ENCODE results near the gene CLIC1. TPM values are rescaled to one million over a fixed set of nuclear protein-coding genes. Genes with fewer than 3 reads are reported as not detected.

The CLIC1 gene
- total and polyA plus RNA-seq, 12 donors: 109 to 426 (median 217) TPM

DNA sequence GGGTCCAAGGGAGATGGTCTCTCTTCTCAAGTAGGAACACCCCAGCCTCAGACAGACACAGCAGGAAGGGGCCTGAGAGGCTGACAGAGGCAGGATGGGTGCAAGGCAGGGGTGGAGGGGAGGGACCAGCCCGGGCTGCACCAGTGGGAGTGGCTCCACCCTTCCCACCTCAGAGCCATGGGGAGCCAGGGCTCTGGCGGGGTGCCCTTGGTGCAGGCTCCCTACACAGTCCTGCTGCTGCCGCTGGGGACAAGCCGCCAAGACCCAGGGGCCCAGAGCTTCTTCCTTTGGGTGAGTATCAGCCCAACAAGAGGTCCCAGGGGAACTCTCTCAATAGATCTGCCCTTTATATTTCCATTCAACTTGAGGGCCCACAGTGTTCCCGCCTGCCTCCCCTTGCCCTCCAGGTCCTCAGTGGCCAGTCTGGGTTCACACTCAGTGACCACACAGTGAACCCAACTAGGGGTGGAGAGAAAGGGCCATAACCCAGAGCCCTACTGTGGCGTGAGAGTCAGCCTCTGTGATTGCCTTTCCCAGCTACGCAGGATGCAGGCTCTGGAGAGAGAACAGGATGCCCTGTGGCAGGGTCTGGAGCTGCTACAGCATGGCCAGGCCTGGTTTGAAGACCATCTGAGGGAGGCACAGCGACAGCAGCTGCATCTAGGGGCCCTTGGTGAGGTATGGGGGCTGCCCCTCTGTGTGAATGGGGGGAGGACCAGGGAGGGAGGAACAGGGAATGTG is 26.7 kb upstream of the CLIC1 start:
- intact Hi-C loops (cut with DNase I): no loop called here
- 69 to 85% (median 77%) methylated on average over 2 to 8 of the region's 8 CpGs for WGBS, 4 donors
- Histone ChIP-seq H3K9me3 (replicated peaks in 1 of 3) (no peaks in the 10 kb centered on the region), H3K36me3 (replicated peaks in 1 of 2) (no peaks in the 10 kb centered on the region), H3K4me1 (replicated peaks in 1 of 2) (no peaks in the 10 kb centered on the region), H3K4me3 (no peak overlapping the region), H3K27ac (peak overlapping the region in 1 of 5 donors; percentile 1), H3K27me3 (no peaks in the 10 kb centered on the region)
- no peak for DNase-seq
- TF ChIP-seq, protein P1, sequence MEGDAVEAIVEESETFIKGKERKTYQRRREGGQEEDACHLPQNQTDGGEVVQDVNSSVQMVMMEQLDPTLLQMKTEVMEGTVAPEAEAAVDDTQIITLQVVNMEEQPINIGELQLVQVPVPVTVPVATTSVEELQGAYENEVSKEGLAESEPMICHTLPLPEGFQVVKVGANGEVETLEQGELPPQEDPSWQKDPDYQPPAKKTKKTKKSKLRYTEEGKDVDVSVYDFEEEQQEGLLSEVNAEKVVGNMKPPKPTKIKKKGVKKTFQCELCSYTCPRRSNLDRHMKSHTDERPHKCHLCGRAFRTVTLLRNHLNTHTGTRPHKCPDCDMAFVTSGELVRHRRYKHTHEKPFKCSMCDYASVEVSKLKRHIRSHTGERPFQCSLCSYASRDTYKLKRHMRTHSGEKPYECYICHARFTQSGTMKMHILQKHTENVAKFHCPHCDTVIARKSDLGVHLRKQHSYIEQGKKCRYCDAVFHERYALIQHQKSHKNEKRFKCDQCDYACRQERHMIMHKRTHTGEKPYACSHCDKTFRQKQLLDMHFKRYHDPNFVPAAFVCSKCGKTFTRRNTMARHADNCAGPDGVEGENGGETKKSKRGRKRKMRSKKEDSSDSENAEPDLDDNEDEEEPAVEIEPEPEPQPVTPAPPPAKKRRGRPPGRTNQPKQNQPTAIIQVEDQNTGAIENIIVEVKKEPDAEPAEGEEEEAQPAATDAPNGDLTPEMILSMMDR (IDR thresholded peaks at IDR 0.05): no peak
- TF ChIP-seq POLR2A (IDR thresholded peaks at IDR 0.05): no peak

DNA sequence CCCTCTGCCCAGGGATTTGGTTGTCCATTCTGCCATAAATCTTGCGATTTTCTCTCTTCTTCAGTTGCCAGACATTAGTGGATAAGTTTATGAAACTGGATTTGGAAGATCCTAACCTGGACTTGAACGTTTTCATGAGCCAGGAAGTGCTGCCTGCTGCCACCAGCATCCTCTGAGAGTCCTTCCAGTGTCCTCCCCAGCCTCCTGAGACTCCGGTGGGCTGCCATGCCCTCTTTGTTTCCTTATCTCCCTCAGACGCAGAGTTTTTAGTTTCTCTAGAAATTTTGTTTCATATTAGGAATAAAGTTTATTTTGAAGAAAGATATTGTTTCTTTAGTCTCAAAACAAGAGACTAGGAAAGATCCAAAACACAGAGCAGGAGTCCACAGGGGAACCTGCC is 26.0 kb upstream of the CLIC1 start, which contains the start of gene SAPCD1:
SAPCD1 (plus strand) TSS at position 301 of the 400 bp plus-strand sequence. CDS start 399 bp downstream, outside the sequence.
- H3K4me3 ChIP-seq: no peak within 1 kb of the TSS
- intact Hi-C loops (cut with DNase I): no loop called here
- WGBS, 4 donors: 80 to 92% (median 84%) methylated on average over 4 of the region's 4 CpGs

DNA sequence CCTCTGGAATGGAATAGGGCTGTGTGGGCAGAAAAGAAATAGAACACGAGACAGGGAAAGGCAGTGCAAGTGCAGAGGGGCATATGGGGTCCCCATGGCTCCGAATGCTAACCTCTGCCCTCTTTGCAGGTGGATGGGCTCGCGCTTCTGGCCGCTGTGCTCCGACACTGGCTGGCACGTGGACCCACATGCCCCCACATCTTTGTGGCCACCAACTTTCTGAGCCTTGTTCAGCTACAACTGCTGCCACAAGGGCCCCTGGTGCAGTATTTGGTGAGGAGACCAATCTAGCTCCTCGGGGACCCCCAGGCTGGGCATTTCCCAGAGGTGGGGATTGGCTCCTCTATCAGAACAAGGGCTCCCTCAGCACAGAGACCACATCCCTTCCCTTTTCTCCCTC is 25.0 kb upstream of the CLIC1 start:
- H3K4me3 ChIP-seq: no peak overlapping the region
- H3K9me3 ChIP-seq (replicated peaks in 1 of 3): no peaks in the 10 kb centered on the region
- H3K4me1 ChIP-seq (replicated peaks in 1 of 2): no peaks in the 10 kb centered on the region
- no peak for DNase-seq
- intact Hi-C loops (cut with DNase I): no loop called here
- no peaks in the 10 kb centered on the region for H3K36me3 ChIP-seq (replicated peaks in 1 of 2)
- TF ChIP-seq, protein P1 (IDR thresholded peaks at IDR 0.05): no peak
- no peak for TF ChIP-seq POLR2A (IDR thresholded peaks at IDR 0.05)
- H3K27me3 ChIP-seq: no peaks in the 10 kb centered on the region
- 94 to 98% (median 96%) methylated on average over 4 to 8 of the region's 8 CpGs for WGBS, 4 donors
- H3K27ac ChIP-seq: no peak overlapping the region

More for the DNA sequence above, 26.0 kb upstream of the CLIC1 start, which contains the start of gene SAPCD1:
- Histone ChIP-seq H3K27me3 (no peaks in the 10 kb centered on the region), H3K36me3 (replicated peaks in 1 of 2) (no peaks in the 10 kb centered on the region), H3K9me3 (replicated peaks in 1 of 3) (no peaks in the 10 kb centered on the region), H3K4me1 (replicated peaks in 1 of 2) (no peaks in the 10 kb centered on the region), H3K27ac (peak within 1 kb of the TSS in 1 of 5 donors; percentile 1)
- DNase-seq: no peak
- TF ChIP-seq, protein P1 (IDR thresholded peaks at IDR 0.05): no peak
- TF ChIP-seq POLR2A (IDR thresholded peaks at IDR 0.05): no peak

DNA sequence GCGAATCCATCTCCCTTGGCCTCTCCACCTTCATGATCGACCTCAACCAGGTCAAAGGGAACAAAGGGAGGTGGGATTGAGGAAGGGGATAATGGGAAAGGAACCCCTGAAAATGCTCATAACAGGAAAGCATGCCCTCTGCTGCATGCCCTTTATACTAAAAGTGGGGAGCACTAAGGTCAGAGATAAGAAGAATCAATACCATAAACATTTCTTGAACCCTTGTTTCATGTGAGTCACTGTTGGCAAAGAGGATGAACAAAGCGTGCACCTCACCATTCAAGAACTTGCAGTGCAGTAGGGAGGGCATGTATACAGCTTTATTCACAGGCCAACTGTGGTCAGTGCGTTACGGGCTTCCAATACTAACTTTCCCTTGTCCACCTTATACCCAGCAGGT is 24.5 kb upstream of the CLIC1 start:
- intact Hi-C loops (cut with DNase I): no loop called here
- TF ChIP-seq, protein P1 (IDR thresholded peaks at IDR 0.05): no peak
- TF ChIP-seq POLR2A (IDR thresholded peaks at IDR 0.05): no peak

More for the DNA sequence above, 24.5 kb upstream of the CLIC1 start:
- Histone ChIP-seq H3K4me3 (no peak overlapping the region), H3K27ac (no peak overlapping the region), H3K27me3 (no peaks in the 10 kb centered on the region), H3K36me3 (replicated peaks in 1 of 2) (no peaks in the 10 kb centered on the region), H3K4me1 (replicated peaks in 1 of 2) (no peaks in the 10 kb centered on the region), H3K9me3 (replicated peaks in 1 of 3) (no peaks in the 10 kb centered on the region)
- no peak for DNase-seq
- WGBS, 4 donors: 91 to 95% (median 93%) methylated on average over 5 of the region's 5 CpGs
